Thymus (tissue), 11 donors: Measurements from ENCODE around the gene MFAP3L. TPM values are rescaled to one million over a fixed set of nuclear protein-coding genes. Genes with fewer than 3 reads are reported as not detected.

Experiments used
- DNase-seq, 9 donors: peaks; one replicate each; pipeline ENCODE4 v3.0.0-alpha.2; 2013; ENCODE audit warnings: low spot score in 9 of 9, low read depth in 6 of 9, missing footprints in 1 of 9
- H3K27ac ChIP-seq, 2 donors: one replicate each; pipeline ENCODE4 v1.5.1; 2013; ENCODE audit warnings: control low read depth in 1 of 2, low read depth in 1 of 2, low read length in 1 of 2, mild to moderate bottlenecking in 1 of 2, moderate library complexity in 1 of 2
- H3K27me3 ChIP-seq, 2 donors: one replicate each; pipeline ENCODE4 v1.5.1; 2013; ENCODE audit warnings: low read length in 1 of 2; ENCODE audit not compliant: control insufficient read depth in 2 of 2, insufficient read depth in 1 of 2
- H3K36me3 ChIP-seq, 2 donors: one replicate each; pipeline ENCODE4 v1.5.1; 2013; ENCODE audit warnings: low read length in 1 of 2, mild to moderate bottlenecking in 1 of 2, moderate library complexity in 1 of 2; ENCODE audit not compliant: control insufficient read depth in 2 of 2, insufficient read depth in 2 of 2
- H3K4me1 ChIP-seq, 2 donors: one replicate each; pipeline ENCODE4 v1.5.1; 2013; ENCODE audit warnings: low read length in 2 of 2; ENCODE audit not compliant: control insufficient read depth in 2 of 2, insufficient read depth in 2 of 2
- H3K4me3 ChIP-seq, 2 donors: one replicate each; pipeline ENCODE4 v1.5.1; 2013; ENCODE audit warnings: low read length in 2 of 2, control low read depth in 1 of 2, mild to moderate bottlenecking in 1 of 2
- H3K9me3 ChIP-seq, 2 donors: one replicate each; pipeline ENCODE4 v1.5.1; 2013; ENCODE audit warnings: low read length in 1 of 2, mild to moderate bottlenecking in 1 of 2; ENCODE audit not compliant: control insufficient read depth in 2 of 2, insufficient read depth in 1 of 2
- WGBS: extraction: QIAGEN DNeasy Blood & Tissue Kit; methylation state at CpG from one replicate; pipeline ENCODE4 v1.1.7; 2013; 5-methylcytosine and 5-hydroxymethylcytosine counted together
- polyA plus RNA-seq: library from polyadenylated mRNA; stranded (reverse); fragments of 200-250 nt; gene quantifications from one replicate; pipeline ENCODE4 v1.2.3, GENCODE V29; 2013
- total RNA-seq: library from RNA; stranded (reverse); fragments of 120-200 nt; gene quantifications from one replicate; pipeline ENCODE4 v1.2.4, GENCODE V29; 2013
- donor health status: healthy.

MFAP3L gene
- total and polyA plus RNA-seq, 2 donors = 0.80 to 1.5 TPM

DNA sequence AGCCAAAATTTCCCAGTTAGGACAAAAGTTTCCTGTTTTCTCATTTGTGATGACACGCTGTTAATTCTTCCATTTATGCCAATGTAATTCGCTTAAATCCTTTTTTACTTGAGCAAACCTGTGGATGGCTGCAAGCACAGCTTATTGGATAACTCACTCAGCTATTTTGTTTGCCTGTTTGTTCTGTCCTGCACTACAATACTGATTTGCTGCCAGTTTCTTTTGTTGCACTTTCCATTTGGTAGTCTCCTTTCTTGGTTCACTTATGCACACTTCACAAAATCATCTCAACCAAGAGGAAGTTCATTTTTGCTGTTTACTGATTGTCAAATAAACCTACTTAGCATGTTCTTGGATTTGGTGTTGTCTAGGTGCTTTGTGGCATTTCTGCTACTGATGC, 40.3 kb downstream of the MFAP3L start:
- H3K27me3 ChIP-seq = no peaks in the 10 kb centered on the region
- H3K4me3 ChIP-seq = no peak overlapping the region
- no peaks in the 10 kb centered on the region for H3K9me3 ChIP-seq
- DNase-seq = no peak
- no peak overlapping the region for H3K27ac ChIP-seq
- no peaks in the 10 kb centered on the region for H3K36me3 ChIP-seq
- H3K4me1 ChIP-seq = no peaks in the 10 kb centered on the region
- 95% methylated on average over 2 of the region's 2 CpGs for WGBS

DNA sequence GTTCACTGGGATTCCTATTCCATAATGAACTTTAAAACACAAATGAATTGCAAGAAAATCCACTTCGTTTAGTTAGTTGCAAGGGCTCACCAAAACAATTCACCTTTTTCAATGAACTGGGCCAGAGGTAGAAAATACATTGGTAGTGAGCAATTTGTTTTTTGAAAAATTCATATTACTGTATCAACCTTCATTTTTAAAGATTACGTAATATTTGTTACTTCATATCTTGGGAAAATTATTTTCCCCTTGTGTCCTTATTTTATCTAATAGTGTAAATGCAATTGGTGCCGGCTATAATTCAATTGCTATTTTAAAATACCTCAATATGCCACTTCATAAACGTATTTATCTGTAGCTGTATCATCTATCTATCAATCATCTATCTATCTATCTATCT, 41.5 kb downstream of the MFAP3L start:
- Histone ChIP-seq H3K27ac (no peak overlapping the region), H3K9me3 (no peaks in the 10 kb centered on the region), H3K36me3 (no peaks in the 10 kb centered on the region), H3K27me3 (no peaks in the 10 kb centered on the region), H3K4me3 (no peak overlapping the region), H3K4me1 (no peaks in the 10 kb centered on the region)
- no peak for DNase-seq
- WGBS = 92% methylated on average over 4 of the region's 4 CpGs

DNA sequence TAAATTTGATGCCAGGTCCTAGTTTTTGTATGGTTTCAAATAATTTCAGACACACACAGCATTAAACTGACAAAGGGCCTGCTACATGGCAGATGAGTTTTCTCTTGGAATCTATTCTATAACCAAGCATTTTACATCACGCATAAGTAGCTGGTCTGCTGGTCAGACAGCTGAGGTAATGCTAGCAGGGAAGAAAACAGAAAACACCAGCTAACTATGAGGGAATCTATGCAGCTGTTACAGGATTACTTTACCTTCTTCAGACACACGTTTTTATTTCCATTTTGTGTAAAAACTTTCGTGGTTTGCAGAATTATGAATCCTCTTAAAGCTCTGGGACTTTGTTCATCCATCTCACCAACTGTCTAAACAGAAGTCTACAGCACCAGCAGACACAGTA, 42.0 kb downstream of the MFAP3L start:
- Histone ChIP-seq H3K4me3 (no peak overlapping the region), H3K36me3 (no peaks in the 10 kb centered on the region), H3K4me1 (no peaks in the 10 kb centered on the region), H3K9me3 (no peaks in the 10 kb centered on the region), H3K27ac (no peak overlapping the region), H3K27me3 (no peaks in the 10 kb centered on the region)
- no peak for DNase-seq
- 68% methylated on average over 3 of the region's 3 CpGs for WGBS

DNA sequence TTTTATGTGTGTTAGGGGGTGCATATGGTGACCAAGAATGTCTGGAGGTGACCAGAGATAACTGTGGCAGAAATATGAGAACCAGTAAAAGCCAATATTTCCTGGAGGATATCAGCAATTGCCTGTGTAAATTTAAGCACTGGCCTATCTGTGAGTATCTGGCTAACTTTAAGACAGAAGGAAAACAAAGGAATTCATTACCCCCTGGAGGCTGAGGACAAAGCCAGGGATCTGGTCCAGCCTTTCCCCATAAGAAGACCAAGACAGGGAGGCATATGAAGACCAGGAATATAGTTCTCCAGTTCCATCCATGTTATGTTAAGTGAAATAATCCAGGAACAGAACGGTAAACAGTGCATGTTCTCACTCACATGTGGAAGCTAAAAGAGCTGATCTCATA, 49.2 kb downstream of the MFAP3L start:
- Histone ChIP-seq H3K9me3 (no peaks in the 10 kb centered on the region), H3K27ac (no peak overlapping the region), H3K27me3 (no peaks in the 10 kb centered on the region), H3K4me3 (no peak overlapping the region), H3K4me1 (no peaks in the 10 kb centered on the region), H3K36me3 (no peaks in the 10 kb centered on the region)
- DNase-seq = no peak
- WGBS = 97% methylated on average over 1 of the region's 1 CpG

DNA sequence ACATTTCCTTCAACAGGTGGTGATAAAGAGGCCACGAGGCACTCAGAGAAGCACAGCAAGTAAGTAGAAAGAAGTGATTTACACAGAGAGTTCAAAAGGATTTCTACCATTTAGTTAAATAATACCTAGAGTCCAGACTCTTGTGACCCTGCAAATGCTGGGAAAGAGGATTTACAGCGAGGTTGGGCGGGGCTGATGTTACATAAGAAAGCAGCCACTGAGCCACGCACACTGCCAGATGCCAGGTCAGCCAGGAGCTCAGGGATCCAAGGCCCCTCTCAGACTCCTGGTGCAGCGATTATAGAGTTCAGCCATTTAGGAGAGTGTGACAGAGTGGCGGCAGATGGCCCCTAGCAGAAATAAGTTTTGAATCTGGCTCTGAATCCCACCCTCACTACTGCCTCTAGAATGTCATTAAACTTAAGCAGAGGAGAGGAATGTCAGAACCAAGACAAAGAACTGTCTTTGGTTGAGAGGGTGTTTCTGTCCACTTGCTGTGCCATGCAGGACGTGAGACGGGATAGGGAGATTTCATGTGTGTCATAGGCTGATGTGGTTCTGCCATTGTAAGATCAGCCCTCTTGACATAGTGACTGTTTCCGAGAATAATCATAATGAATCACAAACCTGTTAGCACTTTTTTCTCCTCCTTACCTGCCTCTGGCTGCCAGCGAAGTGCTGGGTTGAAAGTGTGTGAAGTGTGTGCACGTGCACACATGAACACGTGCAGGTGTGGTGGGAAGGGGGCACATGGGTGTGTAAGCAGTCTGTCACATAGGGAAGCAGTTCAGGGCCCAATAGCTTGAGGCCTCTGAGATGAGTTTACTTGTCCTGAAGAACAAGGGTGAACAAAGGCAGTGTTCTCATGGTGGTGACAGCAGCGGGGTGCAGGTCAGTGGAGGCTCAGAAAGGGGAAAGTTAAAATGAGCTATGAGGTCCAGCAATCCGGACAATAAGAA, 50.1 kb downstream of the MFAP3L start:
- no peak for DNase-seq
- H3K27ac ChIP-seq = no peak overlapping the region
- WGBS = 87% methylated on average over 14 of the region's 14 CpGs

DNA sequence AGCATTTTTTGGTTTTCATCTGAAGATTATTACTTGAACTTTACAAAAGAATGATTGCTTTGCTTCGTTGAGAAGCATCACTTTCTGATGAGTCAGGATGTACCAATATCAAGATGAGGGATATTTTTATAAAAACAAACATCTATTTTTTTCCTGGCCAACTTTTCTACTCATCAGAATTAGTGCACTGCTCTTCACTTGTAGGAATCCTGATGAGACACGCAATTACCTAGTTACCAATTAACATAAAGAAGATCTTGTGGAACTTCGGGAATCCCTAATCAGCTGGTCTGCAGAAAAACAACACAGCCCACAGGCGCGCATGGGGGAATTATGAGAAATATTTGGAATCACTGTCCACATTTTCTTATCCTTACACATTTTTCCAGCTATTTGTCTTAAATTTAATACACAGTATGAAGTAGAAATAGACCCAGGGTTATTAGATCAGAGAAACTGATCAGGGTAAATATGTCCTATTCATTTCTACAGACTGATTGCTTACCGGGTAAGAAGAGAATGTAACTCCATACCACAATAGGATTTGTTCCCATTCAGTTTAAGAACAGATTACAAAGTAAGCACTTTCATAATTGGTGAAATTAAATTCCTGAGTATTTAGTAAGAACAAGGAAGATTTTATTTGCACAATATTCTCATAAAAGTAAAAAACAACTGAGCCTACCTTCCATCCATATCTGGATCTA, 50.9 kb downstream of the MFAP3L start:
- H3K27me3 ChIP-seq = no peaks in the 10 kb centered on the region
- no peak for DNase-seq
- no peak overlapping the region for H3K4me3 ChIP-seq
- WGBS = 96% methylated on average over 6 of the region's 6 CpGs
- H3K36me3 ChIP-seq = no peaks in the 10 kb centered on the region
- no peaks in the 10 kb centered on the region for H3K9me3 ChIP-seq
- H3K27ac ChIP-seq = no peak overlapping the region
- no peaks in the 10 kb centered on the region for H3K4me1 ChIP-seq

More for the DNA sequence above, 50.1 kb downstream of the MFAP3L start:
- Histone ChIP-seq H3K4me3 (no peak overlapping the region), H3K36me3 (no peaks in the 10 kb centered on the region), H3K4me1 (no peaks in the 10 kb centered on the region), H3K9me3 (no peaks in the 10 kb centered on the region), H3K27me3 (no peaks in the 10 kb centered on the region)

DNA sequence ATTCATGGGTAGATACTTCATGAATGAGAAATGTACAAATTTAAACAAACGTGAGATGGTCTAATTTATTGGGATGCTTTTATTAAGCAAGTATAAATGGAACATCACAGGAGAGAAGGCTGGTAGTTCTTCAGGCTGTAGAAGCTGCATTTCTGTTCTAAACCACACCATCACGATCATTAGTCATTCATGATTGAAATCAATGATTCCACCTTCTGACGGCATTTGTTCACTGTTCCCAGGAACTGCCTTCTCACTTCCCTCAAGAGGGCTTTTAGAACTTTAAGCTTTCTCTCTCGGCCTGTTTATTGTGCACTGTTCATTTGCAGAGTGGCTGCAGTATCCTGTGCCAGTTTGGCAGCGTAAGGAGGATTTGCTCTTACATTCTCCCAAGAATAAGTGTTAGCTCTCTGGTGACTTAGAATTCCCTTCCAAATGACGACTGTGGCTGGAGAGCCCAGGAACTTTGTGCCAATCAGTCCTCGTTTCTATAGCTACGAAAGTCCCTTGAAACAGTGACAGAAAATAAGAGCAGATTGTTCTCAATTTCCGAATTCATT, 54.7 kb downstream of the MFAP3L start:
- DNase-seq = no peak
- H3K9me3 ChIP-seq = no peaks in the 10 kb centered on the region
- no peaks in the 10 kb centered on the region for H3K36me3 ChIP-seq
- H3K4me3 ChIP-seq = no peak overlapping the region
- no peak overlapping the region for H3K27ac ChIP-seq
- H3K4me1 ChIP-seq = no peaks in the 10 kb centered on the region
- no peaks in the 10 kb centered on the region for H3K27me3 ChIP-seq
- WGBS = 89% methylated on average over 9 of the region's 9 CpGs

DNA sequence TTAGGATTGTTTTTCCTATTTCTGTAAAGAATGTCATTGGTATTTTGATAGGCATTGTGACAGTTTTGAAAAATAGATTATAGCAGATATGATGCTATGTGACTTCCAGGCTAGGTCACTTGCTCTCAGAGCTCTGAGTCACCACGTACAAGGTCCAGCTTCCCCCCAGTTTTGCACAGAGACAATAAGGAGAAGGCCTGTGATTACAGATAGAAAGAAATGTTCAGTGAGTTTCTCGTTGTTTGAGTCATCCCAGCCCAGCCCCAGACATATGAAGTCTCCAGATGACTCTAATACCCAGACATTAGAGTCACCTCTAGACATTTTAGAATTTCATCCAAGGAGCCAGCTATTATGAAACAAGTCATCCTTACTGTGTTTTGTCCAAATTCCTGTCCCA, 57.2 kb downstream of the MFAP3L start:
- Histone ChIP-seq H3K9me3 (no peaks in the 10 kb centered on the region), H3K4me1 (no peaks in the 10 kb centered on the region), H3K27me3 (no peaks in the 10 kb centered on the region), H3K27ac (no peak overlapping the region), H3K4me3 (no peak overlapping the region), H3K36me3 (no peaks in the 10 kb centered on the region)
- no peak for DNase-seq
- 91% methylated on average over 2 of the region's 2 CpGs for WGBS

DNA sequence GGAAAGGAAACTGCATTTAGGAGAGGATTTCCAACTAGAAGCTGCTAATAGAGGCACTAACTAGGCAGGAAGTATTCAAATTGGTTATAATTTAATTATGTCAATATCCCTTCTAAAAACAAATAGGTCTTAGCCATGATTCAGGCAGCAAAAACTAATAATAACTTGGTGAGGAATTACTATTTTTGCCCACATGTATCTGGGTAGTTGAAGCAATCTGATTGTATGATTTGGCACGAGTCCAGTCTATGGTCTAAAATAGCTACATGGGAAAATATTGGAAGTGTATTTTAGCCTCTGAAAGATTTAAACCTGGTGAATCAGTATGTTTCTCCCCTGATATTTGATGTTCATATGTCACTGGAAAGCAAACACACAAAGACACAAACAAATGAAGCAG, 62.2 kb downstream of the MFAP3L start:
- Histone ChIP-seq H3K9me3 (no peaks in the 10 kb centered on the region), H3K27me3 (no peaks in the 10 kb centered on the region), H3K4me3 (no peak overlapping the region), H3K27ac (no peak overlapping the region), H3K36me3 (no peaks in the 10 kb centered on the region), H3K4me1 (no peaks in the 10 kb centered on the region)
- DNase-seq = no peak
- WGBS = 39% methylated on average over 1 of the region's 1 CpG
